HK-2 (cell line): Measurements from ENCODE around the gene PTPN11.
"Not testable (repeated sequence)": the region's sequence is repeated elsewhere in the genome, so short reads cannot be mapped to it uniquely, and the experiment has no call there.

Experiments used
- DNase-seq: peaks from one replicate; pipeline ENCODE4 v3.0.0-alpha.2; 2018; ENCODE audit not compliant: unreplicated experiment

Gene PTPN11

GRCh38 chr12:112418608-112419296 is at the start of gene PTPN11:
Gene PTPN11 (plus strand): TSS chr12:112418947. CDS start chr12:112419112, 165 bp downstream.
- DNase-seq = peak; percentile 92

DNA sequence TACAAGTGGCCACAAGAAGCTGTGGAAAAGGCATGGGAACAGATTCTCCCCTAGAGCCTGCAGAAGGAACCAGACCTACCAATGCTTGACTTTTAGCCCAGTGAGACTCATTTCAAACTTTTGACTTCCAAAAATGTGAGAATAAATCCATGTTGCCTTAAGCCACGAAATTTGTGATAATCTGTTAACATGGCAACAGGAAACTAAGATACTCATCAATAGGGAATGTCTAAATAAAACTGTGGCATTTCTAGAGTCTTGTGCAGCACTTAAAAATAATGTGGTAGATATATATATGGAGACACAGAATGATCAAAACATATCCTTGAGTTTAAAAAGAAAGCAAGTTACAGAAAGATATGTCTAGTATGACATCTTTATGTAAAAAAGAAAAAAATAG is 48.5 kb upstream of the PTPN11 start:
- DNase-seq = no peak

DNA sequence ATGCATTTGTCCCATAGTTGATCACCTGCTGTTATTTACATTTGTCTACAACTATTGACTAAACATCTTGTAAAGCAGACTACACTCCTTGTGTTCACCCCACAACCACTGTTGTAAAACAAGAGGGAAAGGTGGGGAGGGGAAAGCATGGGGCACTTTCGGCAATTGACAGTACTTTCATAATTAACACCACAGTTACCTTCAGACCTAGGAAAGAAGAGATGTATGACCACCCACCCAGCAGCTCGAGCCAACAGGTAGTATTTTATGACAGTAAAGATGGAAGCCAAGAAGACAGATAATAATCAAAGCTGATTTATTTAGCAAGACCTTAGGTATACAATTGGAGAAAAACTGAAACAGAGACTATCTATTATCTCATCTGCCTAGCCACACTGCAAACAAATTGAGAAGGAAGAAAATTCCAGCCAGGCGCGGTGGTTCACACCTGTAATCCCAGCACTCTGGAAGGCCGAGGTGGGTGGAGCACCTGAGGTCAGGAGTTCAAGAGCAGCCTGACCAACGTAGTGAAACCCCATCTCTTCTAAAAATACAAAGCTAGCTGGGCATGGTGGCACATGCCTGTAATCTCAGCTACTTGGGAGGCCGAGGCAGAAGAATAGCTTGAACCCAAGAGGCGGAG is 47.8 kb upstream of the PTPN11 start:
- no peak for DNase-seq

- no peak for DNase-seq
Measured at GRCh38 chr12:112374166-112374740, 44.5 kb upstream of the PTPN11 start.

DNA sequence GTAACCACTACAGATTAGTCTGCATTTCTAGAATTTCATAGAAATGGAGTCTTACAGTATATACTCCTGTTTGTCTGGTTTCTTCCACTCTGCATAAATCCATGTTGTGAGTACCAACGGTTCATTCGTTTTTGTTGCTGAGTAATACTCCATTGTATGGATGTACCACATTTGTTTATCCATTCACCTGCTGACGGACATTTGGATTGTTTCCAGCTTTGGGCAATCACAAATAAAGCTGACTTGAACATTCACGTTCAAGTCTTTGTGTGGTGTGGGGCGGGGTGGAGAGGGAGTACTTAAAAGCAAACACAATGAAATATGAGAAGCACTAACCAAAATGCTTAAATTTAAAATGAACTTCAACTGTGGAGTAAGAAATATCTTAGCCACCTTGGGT is 43.6 kb upstream of the PTPN11 start:
- no peak for DNase-seq

GRCh38 chr12:112380663-112381405 is 37.9 kb upstream of the PTPN11 start:
- DNase-seq = peak; percentile 30

DNA sequence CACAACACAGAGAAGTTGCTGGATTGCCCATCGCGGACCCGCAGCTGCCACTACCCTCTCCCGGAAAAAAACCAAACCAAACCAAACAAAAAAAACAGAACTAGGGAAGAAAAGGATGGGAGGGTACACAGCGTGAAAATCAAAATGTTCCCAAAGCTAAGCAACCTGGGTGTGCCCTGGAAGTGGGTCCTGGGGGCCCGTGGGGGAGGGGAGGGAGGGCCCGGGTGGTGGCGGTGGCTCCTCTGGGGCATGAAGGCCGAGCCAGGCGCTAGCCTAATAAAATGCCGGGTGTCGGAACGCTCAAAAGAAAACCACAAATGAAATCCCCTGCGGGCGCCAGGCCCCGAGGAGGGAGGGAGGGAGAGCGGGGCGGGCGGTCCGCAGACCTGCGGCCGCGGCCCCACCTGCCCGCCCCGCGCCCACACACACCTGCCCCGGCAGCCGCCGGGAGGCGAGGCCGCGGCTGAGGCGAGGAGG is 37.3 kb upstream of the PTPN11 start:
- DNase-seq = peak; percentile 31

DNA sequence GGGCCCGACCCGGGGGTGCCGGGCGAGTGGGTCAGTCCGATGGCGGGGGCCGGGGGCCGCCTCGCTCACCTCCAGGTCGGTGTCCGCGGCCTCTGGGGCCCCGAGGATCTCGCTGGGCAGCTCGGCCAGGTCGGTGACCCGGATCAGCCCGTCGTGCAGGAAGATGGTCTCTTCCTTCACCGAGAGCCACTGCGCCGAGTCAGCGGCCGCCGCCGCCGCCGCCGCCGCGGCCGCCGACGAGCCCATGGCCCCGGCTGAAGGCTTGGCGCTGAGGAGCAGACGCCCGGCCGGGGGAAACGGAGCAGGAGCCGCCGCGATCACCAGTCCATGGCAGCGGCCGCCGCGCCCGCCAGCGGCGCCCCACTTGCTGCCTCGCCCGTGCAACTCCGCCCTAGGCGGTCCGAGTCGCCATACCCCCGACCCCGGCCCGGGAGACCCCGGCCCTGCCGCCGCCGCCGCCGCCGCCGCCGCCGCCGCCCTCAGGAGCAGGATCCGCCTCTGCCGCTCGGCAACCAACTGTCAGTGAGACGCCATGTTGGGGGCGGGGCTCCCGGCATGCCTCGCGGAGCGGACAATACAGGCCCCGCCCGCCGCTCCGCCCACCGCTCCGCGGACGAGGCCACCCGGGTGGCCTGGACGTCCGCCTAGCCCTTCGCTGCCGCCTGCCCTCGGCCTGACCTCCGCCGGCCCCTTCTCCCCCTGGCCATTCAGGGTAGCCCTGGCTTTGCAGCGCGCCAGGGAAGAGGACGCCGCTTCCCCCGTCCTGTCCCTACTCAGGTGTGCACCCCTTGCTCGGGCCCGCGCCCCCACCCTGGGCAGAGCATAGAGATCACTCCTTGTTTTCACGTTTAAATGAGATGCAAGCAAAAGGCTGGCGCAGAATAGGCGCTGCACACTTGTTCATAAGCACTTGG is 36.6 kb upstream of the PTPN11 start, which contains the start of gene HECTD4:
Gene HECTD4, minus strand, starts transcription at position 549 of the 914 bp plus-strand sequence. Its CDS starts 303 bp downstream, at position 246.
- peak; percentile 90 for DNase-seq

GRCh38 chr12:112382866-112383265 is 35.9 kb upstream of the PTPN11 start:
- DNase-seq = no peak

- DNase-seq = no peak
Measured at GRCh38 chr12:112386726-112387125, 32.0 kb upstream of the PTPN11 start.

- no peak for DNase-seq
Measured at GRCh38 chr12:112389228-112389627, 29.5 kb upstream of the PTPN11 start.

- not testable (repeated sequence) for DNase-seq
Measured at GRCh38 chr12:112389922-112390654, 28.7 kb upstream of the PTPN11 start.

- DNase-seq = no peak
Measured at GRCh38 chr12:112393328-112393727, 25.4 kb upstream of the PTPN11 start.

- DNase-seq = no peak
Measured at GRCh38 chr12:112401054-112401453, 17.7 kb upstream of the PTPN11 start.

GRCh38 chr12:112401903-112402498 is 16.7 kb upstream of the PTPN11 start:
- DNase-seq = no peak

- DNase-seq = no peak
Measured at GRCh38 chr12:112406519-112407488, 11.9 kb upstream of the PTPN11 start.

- DNase-seq = not testable (repeated sequence)
Measured at GRCh38 chr12:112407683-112408082, 11.1 kb upstream of the PTPN11 start.

GRCh38 chr12:112408621-112409020 is 10.1 kb upstream of the PTPN11 start:
- DNase-seq = no peak
